ENCODE results near the gene ZSCAN21. TPM values are rescaled to one million over a fixed set of nuclear protein-coding genes. Genes with fewer than 3 reads are reported as not detected.

ZSCAN21 gene
- total RNA-seq, 1 experiment from 2014 or later = 24.3 TPM

DNA sequence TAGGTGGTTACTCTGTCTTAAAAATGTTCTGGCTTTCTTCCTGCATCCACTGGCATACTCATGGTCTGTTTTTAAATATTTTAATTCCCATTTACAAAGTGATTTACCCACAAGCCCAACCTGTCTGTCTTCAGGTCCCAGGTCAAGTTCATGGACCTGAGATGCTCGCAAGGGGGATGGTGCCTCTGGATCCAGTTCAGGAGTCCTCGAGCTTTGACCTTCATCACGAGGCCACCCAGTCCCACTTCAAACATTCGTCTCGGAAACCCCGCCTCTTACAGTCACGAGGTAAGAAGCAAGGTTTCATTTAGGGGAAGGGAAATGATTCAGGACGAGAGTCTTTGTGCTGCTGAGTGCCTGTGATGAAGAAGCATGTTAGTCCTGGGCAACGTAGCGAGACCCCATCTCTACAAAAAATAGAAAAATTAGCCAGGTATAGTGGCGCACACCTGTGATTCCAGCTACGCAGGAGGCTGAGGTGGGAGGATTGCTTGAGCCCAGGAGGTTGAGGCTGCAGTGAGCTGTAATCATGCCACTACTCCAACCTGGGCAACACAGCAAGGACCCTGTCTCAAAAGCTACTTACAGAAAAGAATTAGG is 25.5 kb upstream of the ZSCAN21 start:
- no peaks in the 10 kb centered on the region for H3K27me3 ChIP-seq (ENCODE audit: insufficient read depth, low read length)

More for the DNA sequence above, 25.5 kb upstream of the ZSCAN21 start:
- Histone ChIP-seq H3K4me1 (ENCODE audit: insufficient read depth, low read length) (no peaks in the 10 kb centered on the region), H3K4me2 (ENCODE audit: insufficient read depth, insufficient read length, low read length) (no peak overlapping the region), H3K14ac (ENCODE audit: insufficient read depth, low read length) (no peak overlapping the region), H4K5ac (ENCODE audit: insufficient read length, low read depth, low read length) (no peak overlapping the region), H2AFZ (ENCODE audit: low read length) (no peak overlapping the region), H2BK15ac (ENCODE audit: low read depth, low read length) (no peak overlapping the region), H3K56ac (ENCODE audit: insufficient read length, low read depth, low read length) (no peak overlapping the region), H2BK5ac (ENCODE audit: insufficient read length, low read length) (no peak overlapping the region), H3T11ph (ENCODE audit: low read length) (no peak overlapping the region), H3K79me2 (ENCODE audit: insufficient read depth, low read length) (peaks cover 2% of the 10 kb centered on the region; the same call in 1 of the 2 replicates), H4K20me1 (ENCODE audit: control insufficient read depth, insufficient read depth, insufficient read length) (no peaks in the 10 kb centered on the region), H2BK12ac (ENCODE audit: insufficient read length, low read depth, low read length) (no peak overlapping the region), H4K91ac (ENCODE audit: insufficient read length, low read depth, low read length) (no peak overlapping the region), H4K8ac (replicated peaks; ENCODE audit: insufficient read length, low read depth, low read length) (no peak overlapping the region), H3K27ac (ENCODE audit: insufficient read length, low read depth, low read length) (no peak overlapping the region), H3K9ac (ENCODE audit: extremely low read depth, insufficient read length, low read length) (no peak overlapping the region), H3K4ac (ENCODE audit: low read depth, low read length) (no peak overlapping the region), H3K79me1 (ENCODE audit: insufficient read depth, low read depth, low read length, poor library complexity, severe bottlenecking) (peaks cover 7% of the 10 kb centered on the region), H2AK5ac (ENCODE audit: insufficient read length, low read length) (no peak overlapping the region), H3K23me2 (ENCODE audit: insufficient read length, low read depth, low read length, poor library complexity, severe bottlenecking) (no peaks in the 10 kb centered on the region), H2BK20ac (ENCODE audit: low read depth, low read length, poor library complexity, severe bottlenecking) (no peak overlapping the region), H2BK120ac (ENCODE audit: low read depth, low read length, poor library complexity, severe bottlenecking) (no peak overlapping the region), H3K9me3 (ENCODE audit: control insufficient read depth, low read depth, low read length) (no peaks in the 10 kb centered on the region), H3K23ac (ENCODE audit: insufficient read length, low read depth, low read length) (no peak overlapping the region), H3K18ac (ENCODE audit: insufficient read length, low read depth, low read length) (no peak overlapping the region)
- Mint-ChIP-seq H3K27me3 (ENCODE audit: low read depth) (no peaks in the 10 kb centered on the region), H3K9me3 (no peaks in the 10 kb centered on the region), H3K4me1 (peaks cover 0 to 5% of the 10 kb centered on the region in 2 experiments; a peak in 1 of 4 replicates), H3K4me3 (no peak overlapping the region), H3K36me3 (ENCODE audit: insufficient read depth in 1 of 3, low read depth in 3 of 3) (peaks cover 31 to 59% (median 49%) of the 10 kb centered on the region in 3 experiments; a peak in 6 of 7 replicates), H3K27ac (no peak overlapping the region)
- TF ChIP-seq, protein P1, sequence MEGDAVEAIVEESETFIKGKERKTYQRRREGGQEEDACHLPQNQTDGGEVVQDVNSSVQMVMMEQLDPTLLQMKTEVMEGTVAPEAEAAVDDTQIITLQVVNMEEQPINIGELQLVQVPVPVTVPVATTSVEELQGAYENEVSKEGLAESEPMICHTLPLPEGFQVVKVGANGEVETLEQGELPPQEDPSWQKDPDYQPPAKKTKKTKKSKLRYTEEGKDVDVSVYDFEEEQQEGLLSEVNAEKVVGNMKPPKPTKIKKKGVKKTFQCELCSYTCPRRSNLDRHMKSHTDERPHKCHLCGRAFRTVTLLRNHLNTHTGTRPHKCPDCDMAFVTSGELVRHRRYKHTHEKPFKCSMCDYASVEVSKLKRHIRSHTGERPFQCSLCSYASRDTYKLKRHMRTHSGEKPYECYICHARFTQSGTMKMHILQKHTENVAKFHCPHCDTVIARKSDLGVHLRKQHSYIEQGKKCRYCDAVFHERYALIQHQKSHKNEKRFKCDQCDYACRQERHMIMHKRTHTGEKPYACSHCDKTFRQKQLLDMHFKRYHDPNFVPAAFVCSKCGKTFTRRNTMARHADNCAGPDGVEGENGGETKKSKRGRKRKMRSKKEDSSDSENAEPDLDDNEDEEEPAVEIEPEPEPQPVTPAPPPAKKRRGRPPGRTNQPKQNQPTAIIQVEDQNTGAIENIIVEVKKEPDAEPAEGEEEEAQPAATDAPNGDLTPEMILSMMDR (conservative IDR thresholded peaks at IDR 0.05) = no peak
- no peak for DNase-seq
- no CpG with 5 or more reads among the region's 12 CpGs for WGBS (ENCODE audit: extremely low coverage, insufficient read length, low lambda C conversion rate)
